ENCODE data around the gene ADGRG6.

ADGRG6 gene

DNA sequence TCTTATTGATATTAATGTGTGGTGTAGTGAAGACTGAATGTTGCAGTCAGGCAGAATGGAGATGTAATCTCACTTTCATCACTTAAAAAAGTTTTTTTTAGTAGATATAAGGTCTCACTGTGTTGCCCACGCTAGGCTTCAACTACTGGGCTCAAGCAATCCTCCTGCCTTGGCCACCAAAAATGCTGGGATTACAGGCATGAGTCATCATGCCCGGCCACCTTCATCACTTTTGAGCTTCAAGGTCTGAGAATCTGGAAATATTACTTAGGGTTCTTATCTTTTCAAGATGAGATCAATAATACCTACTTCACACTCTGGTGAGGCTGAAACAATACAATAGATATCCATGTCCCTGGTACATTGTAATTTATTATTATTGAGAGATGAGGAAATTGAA lies 31.6 kb downstream of the ADGRG6 start:
- H3K4me3 ChIP-seq (ENCODE audit: low read depth, low read length): no peak overlapping the region
- H2AFZ ChIP-seq (ENCODE audit: low read length, unreplicated experiment): no peak overlapping the region
- no peaks in the 10 kb centered on the region for H3K4me1 ChIP-seq (ENCODE audit: control insufficient read depth, insufficient read depth, low read length, unreplicated experiment)
- no peaks in the 10 kb centered on the region for H3K27me3 ChIP-seq (ENCODE audit: insufficient read depth, low read length)
- H3K36me3 ChIP-seq (ENCODE audit: insufficient read depth, low read length): no peaks in the 10 kb centered on the region
- no peak overlapping the region for H3K27ac ChIP-seq (ENCODE audit: low read depth, low read length)
- no peaks in the 10 kb centered on the region for H3K79me2 ChIP-seq (ENCODE audit: control insufficient read depth, insufficient read depth, low read length, unreplicated experiment)

GRCh38 chr6:142334294-142334693 lies 32.5 kb downstream of the ADGRG6 start:
- no peak overlapping the region for H2AFZ ChIP-seq (ENCODE audit: low read length, unreplicated experiment)
- no peaks in the 10 kb centered on the region for H3K79me2 ChIP-seq (ENCODE audit: control insufficient read depth, insufficient read depth, low read length, unreplicated experiment)

GRCh38 chr6:142335415-142335814 lies 33.6 kb downstream of the ADGRG6 start:
- no peak overlapping the region for H3K27ac ChIP-seq (ENCODE audit: low read depth, low read length)
- H3K4me3 ChIP-seq (ENCODE audit: low read depth, low read length): no peak overlapping the region
- no peaks in the 10 kb centered on the region for H3K4me1 ChIP-seq (ENCODE audit: control insufficient read depth, insufficient read depth, low read length, unreplicated experiment)
- H3K79me2 ChIP-seq (ENCODE audit: control insufficient read depth, insufficient read depth, low read length, unreplicated experiment): no peaks in the 10 kb centered on the region
- H3K27me3 ChIP-seq (ENCODE audit: insufficient read depth, low read length): no peaks in the 10 kb centered on the region
- no peaks in the 10 kb centered on the region for H3K36me3 ChIP-seq (ENCODE audit: insufficient read depth, low read length)
- H2AFZ ChIP-seq (ENCODE audit: low read length, unreplicated experiment): no peak overlapping the region

More at GRCh38 chr6:142334294-142334693, 32.5 kb downstream of the ADGRG6 start:
- no peaks in the 10 kb centered on the region for H3K36me3 ChIP-seq (ENCODE audit: insufficient read depth, low read length)
- H3K4me3 ChIP-seq (ENCODE audit: low read depth, low read length): no peak overlapping the region
- H3K4me1 ChIP-seq (ENCODE audit: control insufficient read depth, insufficient read depth, low read length, unreplicated experiment): no peaks in the 10 kb centered on the region
- H3K27ac ChIP-seq (ENCODE audit: low read depth, low read length): no peak overlapping the region
- no peaks in the 10 kb centered on the region for H3K27me3 ChIP-seq (ENCODE audit: insufficient read depth, low read length)

DNA sequence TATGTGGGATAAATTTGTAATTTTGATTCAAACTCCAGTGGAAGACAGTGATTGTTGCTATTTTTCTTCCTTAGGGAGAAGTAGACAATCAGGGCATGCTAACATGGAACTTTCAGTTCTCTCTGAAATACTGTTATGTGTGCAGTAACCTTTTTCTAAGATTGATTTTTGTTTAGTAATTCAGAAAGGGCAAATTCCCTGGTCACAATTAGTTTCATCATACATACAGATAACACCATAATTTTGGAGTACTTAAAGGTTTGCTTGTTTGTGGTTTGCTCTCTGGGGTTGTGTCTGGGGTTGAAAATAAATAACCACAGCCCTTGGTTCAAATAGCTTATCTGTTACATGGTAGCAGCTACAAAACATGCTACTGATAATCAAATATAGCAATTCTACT lies 34.4 kb downstream of the ADGRG6 start:
- Histone ChIP-seq H3K79me2 (ENCODE audit: control insufficient read depth, insufficient read depth, low read length, unreplicated experiment) (no peaks in the 10 kb centered on the region), H3K27ac (ENCODE audit: low read depth, low read length) (no peak overlapping the region), H2AFZ (ENCODE audit: low read length, unreplicated experiment) (no peak overlapping the region), H3K27me3 (ENCODE audit: insufficient read depth, low read length) (no peaks in the 10 kb centered on the region), H3K36me3 (ENCODE audit: insufficient read depth, low read length) (no peaks in the 10 kb centered on the region), H3K4me1 (ENCODE audit: control insufficient read depth, insufficient read depth, low read length, unreplicated experiment) (no peaks in the 10 kb centered on the region), H3K4me3 (ENCODE audit: low read depth, low read length) (no peak overlapping the region)

GRCh38 chr6:142336787-142337186 lies 35.0 kb downstream of the ADGRG6 start:
- H3K4me1 ChIP-seq (ENCODE audit: control insufficient read depth, insufficient read depth, low read length, unreplicated experiment): no peaks in the 10 kb centered on the region
- no peaks in the 10 kb centered on the region for H3K36me3 ChIP-seq (ENCODE audit: insufficient read depth, low read length)
- no peak overlapping the region for H3K4me3 ChIP-seq (ENCODE audit: low read depth, low read length)
- no peak overlapping the region for H2AFZ ChIP-seq (ENCODE audit: low read length, unreplicated experiment)
- H3K79me2 ChIP-seq (ENCODE audit: control insufficient read depth, insufficient read depth, low read length, unreplicated experiment): no peaks in the 10 kb centered on the region
- no peak overlapping the region for H3K27ac ChIP-seq (ENCODE audit: low read depth, low read length)
- H3K27me3 ChIP-seq (ENCODE audit: insufficient read depth, low read length): no peaks in the 10 kb centered on the region

GRCh38 chr6:142339113-142339512 lies 37.3 kb downstream of the ADGRG6 start:
- Histone ChIP-seq H2AFZ (ENCODE audit: low read length, unreplicated experiment) (no peak overlapping the region), H3K4me3 (ENCODE audit: low read depth, low read length) (no peak overlapping the region), H3K36me3 (ENCODE audit: insufficient read depth, low read length) (no peaks in the 10 kb centered on the region), H3K79me2 (ENCODE audit: control insufficient read depth, insufficient read depth, low read length, unreplicated experiment) (no peaks in the 10 kb centered on the region), H3K27me3 (ENCODE audit: insufficient read depth, low read length) (no peaks in the 10 kb centered on the region), H3K27ac (ENCODE audit: low read depth, low read length) (no peak overlapping the region), H3K4me1 (ENCODE audit: control insufficient read depth, insufficient read depth, low read length, unreplicated experiment) (peaks cover 6% of the 10 kb centered on the region)

- no peak overlapping the region for H3K4me3 ChIP-seq (ENCODE audit: low read depth, low read length)
- H2AFZ ChIP-seq (ENCODE audit: low read length, unreplicated experiment): no peak overlapping the region
- no peaks in the 10 kb centered on the region for H3K79me2 ChIP-seq (ENCODE audit: control insufficient read depth, insufficient read depth, low read length, unreplicated experiment)
- no peaks in the 10 kb centered on the region for H3K36me3 ChIP-seq (ENCODE audit: insufficient read depth, low read length)
- H3K27me3 ChIP-seq (ENCODE audit: insufficient read depth, low read length): no peaks in the 10 kb centered on the region
- peaks cover 12% of the 10 kb centered on the region for H3K4me1 ChIP-seq (ENCODE audit: control insufficient read depth, insufficient read depth, low read length, unreplicated experiment)
- H3K27ac ChIP-seq (ENCODE audit: low read depth, low read length): no peak overlapping the region
Measured at GRCh38 chr6:142339968-142340658, 38.3 kb downstream of the ADGRG6 start.

GRCh38 chr6:142341855-142342330 lies 40.1 kb downstream of the ADGRG6 start:
- Histone ChIP-seq H2AFZ (ENCODE audit: low read length, unreplicated experiment) (peak overlapping the region; percentile 28), H3K4me3 (ENCODE audit: low read depth, low read length) (no peak overlapping the region), H3K4me1 (ENCODE audit: control insufficient read depth, insufficient read depth, low read length, unreplicated experiment) (peaks cover 12% of the 10 kb centered on the region), H3K27me3 (ENCODE audit: insufficient read depth, low read length) (no peaks in the 10 kb centered on the region), H3K27ac (ENCODE audit: low read depth, low read length) (no peak overlapping the region), H3K36me3 (ENCODE audit: insufficient read depth, low read length) (no peaks in the 10 kb centered on the region), H3K79me2 (ENCODE audit: control insufficient read depth, insufficient read depth, low read length, unreplicated experiment) (no peaks in the 10 kb centered on the region)

DNA sequence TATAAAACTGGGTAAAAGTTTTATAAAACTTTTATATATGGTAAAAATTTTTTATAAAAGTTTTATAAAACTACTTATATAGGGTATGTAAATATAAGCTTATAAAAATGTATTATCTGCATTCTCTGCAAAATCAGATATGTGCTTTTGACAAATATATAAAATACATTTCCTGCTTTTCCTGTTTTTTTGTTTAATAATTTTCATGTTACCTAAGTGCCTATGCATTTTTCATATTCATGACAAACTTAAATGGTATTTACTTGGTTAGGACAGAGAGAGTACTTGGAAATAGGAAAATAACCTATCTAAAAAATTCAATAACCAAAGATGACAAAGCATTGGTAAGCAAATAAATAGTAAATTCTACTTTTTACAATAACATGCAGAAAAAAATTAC lies 41.2 kb downstream of the ADGRG6 start:
- Histone ChIP-seq H3K79me2 (ENCODE audit: control insufficient read depth, insufficient read depth, low read length, unreplicated experiment) (no peaks in the 10 kb centered on the region), H3K27me3 (ENCODE audit: insufficient read depth, low read length) (no peaks in the 10 kb centered on the region), H2AFZ (ENCODE audit: low read length, unreplicated experiment) (no peak overlapping the region), H3K4me3 (ENCODE audit: low read depth, low read length) (no peak overlapping the region), H3K36me3 (ENCODE audit: insufficient read depth, low read length) (no peaks in the 10 kb centered on the region), H3K4me1 (ENCODE audit: control insufficient read depth, insufficient read depth, low read length, unreplicated experiment) (peaks cover 12% of the 10 kb centered on the region), H3K27ac (ENCODE audit: low read depth, low read length) (no peak overlapping the region)

GRCh38 chr6:142343938-142344337 lies 42.1 kb downstream of the ADGRG6 start:
- no peak overlapping the region for H3K27ac ChIP-seq (ENCODE audit: low read depth, low read length)
- no peaks in the 10 kb centered on the region for H3K36me3 ChIP-seq (ENCODE audit: insufficient read depth, low read length)
- H2AFZ ChIP-seq (ENCODE audit: low read length, unreplicated experiment): no peak overlapping the region
- H3K27me3 ChIP-seq (ENCODE audit: insufficient read depth, low read length): no peaks in the 10 kb centered on the region
- no peaks in the 10 kb centered on the region for H3K79me2 ChIP-seq (ENCODE audit: control insufficient read depth, insufficient read depth, low read length, unreplicated experiment)
- no peak overlapping the region for H3K4me3 ChIP-seq (ENCODE audit: low read depth, low read length)
- H3K4me1 ChIP-seq (ENCODE audit: control insufficient read depth, insufficient read depth, low read length, unreplicated experiment): peaks cover 12% of the 10 kb centered on the region

DNA sequence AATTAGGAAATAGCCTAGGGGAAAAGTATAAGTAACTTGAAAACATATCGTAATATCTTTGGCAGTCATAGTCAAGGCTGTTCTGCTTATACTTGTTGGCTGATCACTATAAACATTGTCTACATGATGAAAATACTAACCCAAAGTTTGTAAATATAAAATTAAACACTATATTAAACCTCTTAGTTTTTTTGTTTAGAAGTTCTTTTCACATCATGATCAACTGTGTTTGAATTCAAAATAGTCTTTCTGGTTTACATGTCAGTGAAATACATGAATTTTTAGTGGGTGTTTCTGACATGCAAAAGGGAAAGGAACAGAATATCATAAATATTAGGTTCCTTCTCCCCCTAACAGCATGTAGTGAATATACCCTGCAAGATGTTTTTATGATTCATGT lies 43.5 kb downstream of the ADGRG6 start:
- H2AFZ ChIP-seq (ENCODE audit: low read length, unreplicated experiment): no peak overlapping the region
- no peak overlapping the region for H3K4me3 ChIP-seq (ENCODE audit: low read depth, low read length)
- H3K79me2 ChIP-seq (ENCODE audit: control insufficient read depth, insufficient read depth, low read length, unreplicated experiment): no peaks in the 10 kb centered on the region
- H3K4me1 ChIP-seq (ENCODE audit: control insufficient read depth, insufficient read depth, low read length, unreplicated experiment): peaks cover 12% of the 10 kb centered on the region
- no peak overlapping the region for H3K27ac ChIP-seq (ENCODE audit: low read depth, low read length)
- no peaks in the 10 kb centered on the region for H3K36me3 ChIP-seq (ENCODE audit: insufficient read depth, low read length)
- no peaks in the 10 kb centered on the region for H3K27me3 ChIP-seq (ENCODE audit: insufficient read depth, low read length)
